Activated CD4-positive, alpha-beta T cell treated with anti-CD3 and anti-CD28 coated beads for 36 hours (primary cell): ENCODE measurements around the gene KLRD1. TPM values are rescaled to one million over a fixed set of nuclear protein-coding genes. Genes with fewer than 3 reads are reported as not detected.
"Not testable (repeated sequence)": the region's sequence is repeated elsewhere in the genome, so short reads cannot be mapped to it uniquely, and the experiment has no call there.

Experiments
- ATAC-seq: fragments of 200-7000 bp; cut with Tn5 transposase; one replicate; pipeline ENCODE4 v1.10.0; 2021; ENCODE audit warnings: mild to moderate bottlenecking, moderate library complexity
- CTCF ChIA-PET: fragments of 350-600 bp; sonication (Branson Sonifier 250); formaldehyde crosslinking; loops from one replicate; lab custom pipeline; 2021; ENCODE audit warnings: antibody characterized with exemption; lab: Charles Lee
- POLR2A ChIA-PET: fragments of 350-600 bp; sonication (Branson Sonifier 250); formaldehyde crosslinking; loops from one replicate; lab custom pipeline; 2021; ENCODE audit warnings: antibody characterized with exemption, inconsistent platforms; lab: Charles Lee
- DNase-seq: peaks from one replicate; pipeline ENCODE4 v3.0.0-alpha.2; 2020
- H3K27ac Mint-ChIP-seq: one replicate; pipeline ENCODE4 v1.8.0; 2021; ENCODE audit warnings: mixed read lengths
- H3K27me3 Mint-ChIP-seq: one replicate; pipeline ENCODE4 v1.8.0; 2021; ENCODE audit warnings: mixed read lengths
- H3K36me3 Mint-ChIP-seq: one replicate; pipeline ENCODE4 v1.8.0; 2021; ENCODE audit warnings: low read depth, mixed read lengths
- H3K4me1 Mint-ChIP-seq: one replicate; pipeline ENCODE4 v1.8.0; 2021; ENCODE audit warnings: mixed read lengths
- H3K4me3 Mint-ChIP-seq: one replicate; pipeline ENCODE4 v1.8.0; 2021; ENCODE audit warnings: mild to moderate bottlenecking, moderate library complexity, mixed read lengths
- H3K9me3 Mint-ChIP-seq: one replicate; pipeline ENCODE4 v1.8.0; 2021; ENCODE audit warnings: low read depth, mixed read lengths
- intact Hi-C, 2 experiments: fragments of 100-400 bp; cut with DNase I in 1 of 2; cut with micrococcal nuclease in 1 of 2; formaldehyde crosslinking; loops; one replicate each; pipeline versions ENCODE4 v1.14.2 to v1.15.1; 2022 to 2024; cut with DNase I, micrococcal nuclease
- total RNA-seq, 2 experiments: library from RNA; stranded (reverse); gene quantifications; one replicate each; pipeline ENCODE4 v1.2.3, GENCODE V29; 2021

KLRD1 gene
- total RNA-seq, 2 experiments from 2014 or later: 0.05 to 0.28 TPM

DNA sequence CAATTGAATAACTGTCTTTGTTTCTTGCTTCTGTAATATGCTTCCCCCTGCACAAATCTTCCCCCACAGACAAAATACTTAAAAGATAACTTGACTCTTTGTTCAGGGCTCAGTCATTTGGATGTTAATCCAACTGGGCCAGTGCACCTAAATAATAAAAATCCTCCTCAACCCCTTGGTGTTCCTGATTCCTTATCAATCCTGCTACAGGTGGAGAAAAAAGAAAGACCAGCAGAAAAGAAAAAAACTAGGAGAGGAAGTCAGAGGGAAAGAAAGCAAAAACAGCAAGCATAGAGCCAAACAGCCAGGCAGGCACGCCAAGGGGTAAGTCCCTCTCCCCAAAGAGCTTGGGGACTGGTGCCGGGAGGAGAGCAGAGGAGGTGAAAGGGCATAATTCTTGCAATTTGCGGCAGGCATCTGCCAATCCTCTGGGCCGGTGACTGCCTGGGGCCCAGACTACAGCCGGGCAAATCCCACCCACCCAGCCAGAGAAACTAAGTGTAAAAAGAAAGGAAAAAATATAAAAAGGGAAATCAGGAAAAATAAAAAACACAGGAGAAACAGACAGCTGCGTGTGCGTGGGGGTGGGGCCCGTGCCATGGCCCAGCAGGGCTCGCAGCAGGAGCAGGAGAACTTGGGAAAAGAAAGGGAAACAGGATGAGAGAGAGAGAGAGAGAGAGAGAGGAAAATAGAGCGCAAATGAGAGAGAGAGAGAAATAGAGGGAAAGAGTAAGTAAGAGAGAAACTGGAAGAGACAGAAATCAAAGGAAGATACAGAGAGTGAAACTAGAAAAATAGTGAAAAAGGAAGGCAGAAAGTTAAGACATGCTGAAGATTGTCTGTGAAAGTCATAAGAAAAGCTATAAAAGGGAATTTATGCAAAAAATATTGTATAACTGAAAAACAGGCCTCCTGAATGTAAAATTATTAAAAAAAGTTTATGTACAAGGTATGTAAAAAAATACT is 60.8 kb downstream of the KLRD1 start:
- ATAC-seq: no peak
- peaks cover 2% of the 10 kb centered on the region for H3K36me3 Mint-ChIP-seq
- intact Hi-C loops: loop anchor here in 1 of 2 experiments (10.0 kb wide), 1 partner anchor 624 kb away; no protein-coding TSS in a partner anchor
- H3K4me3 Mint-ChIP-seq: no peak overlapping the region
- DNase-seq: no peak
- peaks cover 4% of the 10 kb centered on the region for H3K9me3 Mint-ChIP-seq
- no peaks in the 10 kb centered on the region for H3K27me3 Mint-ChIP-seq
- no peak overlapping the region for H3K27ac Mint-ChIP-seq
- H3K4me1 Mint-ChIP-seq: peaks cover 10% of the 10 kb centered on the region
- ChIA-PET CTCF (interaction anchor here (1.6 kb wide), 1 partner anchor 22 kb away, joined by 4 read pairs; no protein-coding TSS in a partner anchor), POLR2A (no interaction called here)

DNA sequence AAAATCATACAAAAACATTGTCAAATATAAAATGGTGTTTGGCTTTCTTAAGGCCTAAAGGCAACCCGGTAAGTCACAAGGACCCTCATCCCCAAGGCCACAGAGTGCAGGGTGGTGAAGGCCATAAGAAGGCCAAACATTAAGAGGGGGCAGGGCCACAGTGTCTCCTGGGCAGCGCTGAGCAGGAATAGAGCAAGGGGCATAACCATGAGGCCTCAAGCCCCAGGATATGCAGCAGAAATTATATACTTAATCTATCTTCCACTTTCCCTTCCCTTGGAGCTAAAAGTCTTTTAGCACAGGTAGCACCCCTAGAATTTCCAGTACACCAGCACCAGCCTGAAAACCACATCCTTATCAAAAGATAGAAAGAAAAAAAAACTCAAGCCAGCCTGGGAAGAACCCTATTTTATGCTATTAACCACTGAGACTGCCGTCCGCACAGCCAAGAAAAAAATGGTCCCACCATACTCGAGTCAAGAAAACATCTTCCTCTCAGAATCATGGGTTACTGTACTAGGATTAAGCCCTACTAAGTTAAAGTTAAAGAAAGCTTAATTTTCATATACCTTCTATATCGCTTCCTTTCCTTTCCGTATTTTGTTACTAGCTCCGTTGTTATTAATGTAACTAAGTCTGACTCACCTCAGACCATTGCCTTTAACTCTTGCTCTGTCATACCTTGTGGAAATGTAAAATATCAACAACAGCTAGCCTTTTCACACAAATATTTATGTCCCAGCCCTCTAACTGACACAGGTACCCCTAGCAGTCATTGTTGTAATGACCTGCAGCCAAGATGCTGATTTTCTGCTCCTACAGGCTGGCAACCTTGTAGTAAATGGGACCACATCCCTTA is 62.1 kb downstream of the KLRD1 start:
- Mint-ChIP-seq H3K36me3 (peaks cover 2% of the 10 kb centered on the region), H3K9me3 (peaks cover 4% of the 10 kb centered on the region), H3K4me3 (no peak overlapping the region), H3K27ac (no peak overlapping the region), H3K27me3 (no peaks in the 10 kb centered on the region), H3K4me1 (peaks cover 10% of the 10 kb centered on the region)
- DNase-seq (no peak), ATAC-seq (no peak)
- POLR2A ChIA-PET: no interaction called here
- CTCF ChIA-PET: no interaction called here
- intact Hi-C loops: loop anchor here in 1 of 2 experiments (10.0 kb wide), 1 partner anchor 625 kb away; no protein-coding TSS in a partner anchor

DNA sequence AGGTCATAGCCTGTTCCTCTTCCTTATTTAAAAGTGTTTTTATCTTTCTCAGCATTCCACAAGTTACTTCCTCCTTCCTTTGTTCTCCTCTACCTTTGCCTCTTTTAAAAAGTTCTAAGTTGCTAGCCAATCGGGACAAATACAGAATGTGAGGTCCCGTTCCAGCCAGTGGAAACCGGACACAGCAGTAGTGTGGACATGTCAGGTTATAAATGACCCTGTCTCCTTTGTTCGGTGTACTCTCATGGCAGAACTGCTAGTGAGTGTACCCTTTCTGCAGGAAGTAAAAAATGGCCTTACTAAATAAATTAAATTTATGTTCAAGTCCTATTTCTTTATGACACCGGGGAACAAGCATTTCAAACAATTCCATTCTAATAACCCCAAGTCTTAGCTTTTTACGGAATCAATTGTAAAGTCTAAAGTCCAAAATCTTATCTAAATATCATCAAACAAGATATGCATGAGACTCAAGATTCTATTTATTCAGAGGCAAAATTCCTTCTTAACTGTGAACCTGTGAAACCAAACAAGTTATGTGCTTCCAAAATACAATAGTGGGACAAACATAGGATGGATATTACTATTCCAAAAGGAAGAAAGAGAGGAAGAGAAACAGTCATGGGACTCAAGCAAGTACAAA is 64.3 kb downstream of the KLRD1 start:
- H3K27ac Mint-ChIP-seq, ATAC-seq, POLR2A ChIA-PET, intact Hi-C loops, CTCF ChIA-PET, H3K4me3 Mint-ChIP-seq, H3K9me3 Mint-ChIP-seq, DNase-seq, H3K36me3 Mint-ChIP-seq, H3K4me1 Mint-ChIP-seq, H3K27me3 Mint-ChIP-seq: not testable (repeated sequence)

DNA sequence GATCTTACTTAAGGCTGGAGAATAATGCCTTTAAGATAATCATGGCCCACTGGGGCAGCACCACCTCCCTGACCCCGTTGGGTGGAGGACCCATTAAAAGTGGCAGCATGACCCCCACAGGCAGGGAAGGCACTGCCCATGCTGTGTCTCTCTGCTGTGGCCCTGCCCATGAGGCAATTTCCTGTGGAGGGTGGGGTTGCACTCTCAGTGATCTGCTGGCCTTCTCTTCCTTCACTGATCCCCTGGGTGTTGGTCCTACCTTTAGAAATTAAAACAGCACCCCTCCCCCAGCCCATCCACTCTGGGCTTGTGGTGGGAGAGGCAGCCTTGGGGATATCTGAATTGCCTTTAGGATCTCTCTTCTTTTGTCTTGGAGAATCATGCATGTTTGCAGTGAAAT is 64.9 kb downstream of the KLRD1 start:
- no peak overlapping the region for H3K27ac Mint-ChIP-seq
- no peak for DNase-seq
- H3K36me3 Mint-ChIP-seq: peaks cover 1% of the 10 kb centered on the region
- no peak overlapping the region for H3K4me3 Mint-ChIP-seq
- ChIA-PET POLR2A (no interaction called here), CTCF (no interaction called here)
- H3K27me3 Mint-ChIP-seq: no peaks in the 10 kb centered on the region
- peaks cover 4% of the 10 kb centered on the region for H3K9me3 Mint-ChIP-seq
- H3K4me1 Mint-ChIP-seq: peaks cover 10% of the 10 kb centered on the region
- intact Hi-C loops: no loop called here
- no peak for ATAC-seq

DNA sequence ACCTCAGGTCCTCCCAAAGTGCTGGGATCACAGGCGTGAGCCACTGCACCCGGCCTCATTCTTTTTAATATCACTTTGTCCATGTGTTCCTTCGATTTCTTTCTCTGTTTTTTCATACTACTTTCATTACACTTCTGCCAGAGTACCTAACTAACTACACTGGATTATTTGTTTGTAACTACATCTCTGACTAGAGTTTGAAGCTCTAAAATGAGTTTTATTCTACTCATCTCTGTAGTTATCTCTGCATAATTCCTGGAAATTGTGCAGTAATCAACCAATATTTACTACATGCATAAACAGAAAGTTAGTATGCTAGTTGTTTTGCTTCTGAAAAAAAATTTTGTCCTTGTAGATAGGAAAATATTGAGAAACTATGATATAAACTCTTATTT is 67.0 kb downstream of the KLRD1 start:
- ChIA-PET CTCF (no interaction called here), POLR2A (no interaction called here)
- peaks cover 6% of the 10 kb centered on the region for H3K4me1 Mint-ChIP-seq
- DNase-seq (no peak), ATAC-seq (no peak)
- no peaks in the 10 kb centered on the region for H3K36me3 Mint-ChIP-seq
- no peak overlapping the region for H3K4me3 Mint-ChIP-seq
- intact Hi-C loops: no loop called here
- no peaks in the 10 kb centered on the region for H3K9me3 Mint-ChIP-seq
- no peak overlapping the region for H3K27ac Mint-ChIP-seq
- no peaks in the 10 kb centered on the region for H3K27me3 Mint-ChIP-seq

DNA sequence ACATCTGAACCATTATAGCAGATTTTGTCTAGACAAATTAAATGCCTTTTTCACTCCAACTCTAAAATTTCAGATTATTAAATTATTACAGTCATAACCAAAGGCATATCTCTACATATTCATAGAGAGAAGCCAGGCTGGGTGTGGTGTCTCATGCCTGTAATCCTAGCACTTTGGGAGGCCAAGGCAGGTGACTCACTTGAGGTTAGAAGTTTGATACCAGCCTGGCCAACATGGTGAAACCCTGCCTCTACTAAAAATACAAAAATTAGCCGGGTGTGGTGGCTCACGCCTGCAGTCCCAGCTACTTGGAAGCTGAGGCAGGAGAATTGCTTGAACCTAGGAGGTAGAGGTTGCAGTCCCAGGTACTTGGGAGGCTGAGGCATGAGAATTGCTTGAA is 71.1 kb downstream of the KLRD1 start:
- CTCF ChIA-PET: not testable (repeated sequence)

More for the DNA sequence above, 71.1 kb downstream of the KLRD1 start:
- ATAC-seq: peak; percentile 26
- H3K27me3 Mint-ChIP-seq, DNase-seq, intact Hi-C loops, POLR2A ChIA-PET, H3K4me3 Mint-ChIP-seq, H3K27ac Mint-ChIP-seq, H3K36me3 Mint-ChIP-seq, H3K9me3 Mint-ChIP-seq, H3K4me1 Mint-ChIP-seq: not testable (repeated sequence)

Other genes with a start within 250 kb of the KLRD1 start
- not detected for gene CLEC1A, start 208.9 kb upstream of the KLRD1 start, total RNA-seq
- not detected for gene CLEC7A, start 177.7 kb upstream of the KLRD1 start, total RNA-seq
- not detected for gene OLR1, start 135.7 kb upstream of the KLRD1 start, total RNA-seq
- gene TMEM52B, start 128.8 kb upstream of the KLRD1 start, total RNA-seq: not detected
- 1 to 10 TPM; 2.3 to 2.9 TPM for gene GABARAPL1, start 95.0 kb upstream of the KLRD1 start, total RNA-seq
- not detected for gene KLRK1, start 82.2 kb downstream of the KLRD1 start, total RNA-seq
- gene KLRC4, start 101.9 kb downstream of the KLRD1 start, total RNA-seq: not detected
- gene KLRC3, start 112.7 kb downstream of the KLRD1 start, total RNA-seq: not detected
- not detected for gene KLRC2, start 128.1 kb downstream of the KLRD1 start, total RNA-seq
- gene KLRC1, start 145.5 kb downstream of the KLRD1 start, total RNA-seq: under 1 TPM in 1 of 2 experiments, not detected in 1; 0.21 TPM
- gene EIF2S3B, start 198.0 kb downstream of the KLRD1 start, total RNA-seq: 1 to 10 TPM; 1.3 to 1.8 TPM